ENCODE data around the gene DCAF12.
"Not testable (repeated sequence)": the region's sequence is repeated elsewhere in the genome, so short reads cannot be mapped to it uniquely, and the experiment has no call there.

Gene DCAF12

DNA sequence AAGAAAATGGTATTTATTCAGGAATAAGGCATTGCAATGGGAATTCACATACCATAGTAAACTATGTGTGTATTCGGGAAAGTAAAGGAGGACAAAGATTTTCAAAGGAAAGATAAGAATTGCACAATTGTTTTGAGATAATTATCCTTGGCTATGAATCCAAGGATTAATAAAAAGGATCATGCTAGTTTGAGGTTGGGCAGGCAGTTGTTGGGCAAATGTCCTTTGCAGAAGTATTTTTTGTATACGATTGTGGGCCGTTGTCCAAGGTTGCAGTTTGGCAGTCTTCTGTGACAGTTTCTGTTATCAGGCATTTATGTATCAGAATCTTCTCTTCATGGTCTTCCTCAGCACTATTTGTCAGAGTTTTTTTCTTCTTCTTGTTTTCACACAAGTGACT, 67.2 kb downstream of the DCAF12 start:
- no peak for DNase-seq

GRCh38 chr9:34049630-34050384, 76.7 kb downstream of the DCAF12 start:
- no peak for DNase-seq

DNA sequence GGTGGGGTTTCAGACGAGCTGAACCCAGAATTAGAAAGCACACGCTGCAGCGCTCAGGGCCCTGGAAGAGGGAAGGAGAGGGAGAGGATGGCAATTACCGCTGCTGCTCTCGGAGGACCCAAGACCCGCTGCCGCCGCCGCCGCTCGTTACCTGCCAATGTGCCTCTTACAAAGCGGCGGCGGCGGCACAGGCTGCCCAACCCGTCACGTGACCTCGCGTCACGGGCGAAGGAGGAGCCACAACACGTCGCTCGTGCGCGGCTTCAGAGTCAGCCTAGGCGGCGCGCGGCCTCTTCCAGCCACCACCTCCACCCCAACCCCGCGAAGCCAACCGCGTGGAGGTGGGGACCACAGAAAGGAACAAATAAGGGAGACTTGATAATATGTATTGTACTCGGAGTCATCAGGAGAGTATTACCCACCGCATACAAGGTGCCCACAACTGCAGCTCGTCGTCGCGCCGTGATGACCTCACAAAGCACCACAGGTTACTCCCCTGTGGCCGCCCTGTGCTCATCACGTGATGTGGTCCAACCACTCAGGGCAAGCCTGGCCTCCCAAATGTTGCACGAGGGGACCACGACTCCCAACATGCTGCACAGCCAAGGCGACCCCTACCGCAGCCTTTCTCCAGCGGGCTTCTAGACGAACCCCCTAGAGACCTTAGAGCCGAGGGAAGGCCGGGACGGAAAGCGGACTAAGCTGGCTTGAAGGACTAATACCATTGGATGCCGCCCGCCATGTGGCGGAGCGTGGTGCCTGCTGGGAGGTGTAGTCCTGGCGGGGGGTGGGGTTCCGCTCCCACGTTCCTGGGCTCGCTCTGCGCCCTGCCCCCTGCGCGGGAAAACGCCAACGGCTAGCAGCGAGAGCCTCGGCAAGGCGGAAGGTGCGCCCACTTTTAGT, 77.5 kb downstream of the DCAF12 start, which contains the start of gene UBAP2:
TSS of gene UBAP2 (minus strand) at position 161 of the 903 bp plus-strand sequence. CDS start 31,739 bp downstream, outside the sequence.
- peak; percentile 95 for DNase-seq

DNA sequence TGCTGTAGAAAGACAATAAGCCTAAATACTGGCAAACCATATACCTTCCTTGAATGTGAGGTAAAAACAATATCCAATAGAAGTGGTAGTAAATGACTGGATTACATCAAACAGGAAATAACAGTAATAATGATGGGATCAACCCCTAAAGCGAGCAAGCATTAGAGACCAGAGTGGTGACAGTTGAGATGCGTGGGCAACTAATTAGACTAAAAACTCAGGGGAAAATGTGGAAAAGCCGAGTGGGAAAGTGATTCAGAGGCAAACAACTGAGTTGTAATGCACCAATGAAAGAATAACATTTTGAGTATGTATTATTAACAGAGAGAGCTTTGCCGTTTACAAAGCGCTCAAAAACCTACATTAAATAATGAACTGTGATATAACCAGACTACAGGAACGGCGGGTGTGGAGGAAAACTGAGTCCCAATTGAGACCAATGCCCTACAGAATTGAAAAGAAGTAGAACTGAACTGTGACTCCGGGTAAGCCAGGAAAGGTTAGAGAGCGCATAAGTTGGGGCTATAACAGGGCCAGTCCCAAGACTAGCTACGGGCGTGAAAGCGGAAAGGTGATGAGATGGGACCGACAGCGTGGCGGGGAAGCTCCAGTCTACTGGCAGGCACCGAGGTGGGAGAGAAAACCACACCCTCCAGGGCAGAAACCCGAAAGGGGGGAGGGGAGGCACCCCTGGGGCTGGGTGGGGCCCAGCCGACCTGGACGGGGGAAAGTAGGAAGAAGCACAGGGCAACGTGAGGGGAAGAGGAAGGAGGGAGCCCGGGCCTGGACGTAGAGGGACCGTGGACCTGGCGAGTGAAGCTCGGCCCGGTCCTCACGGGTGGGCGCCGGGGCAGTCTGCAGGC, 78.4 kb downstream of the DCAF12 start:
- no peak for DNase-seq

GRCh38 chr9:34046784-34047379, 79.6 kb downstream of the DCAF12 start:
- DNase-seq: no peak

GRCh38 chr9:34045903-34046302, 80.6 kb downstream of the DCAF12 start:
- no peak for DNase-seq

DNA sequence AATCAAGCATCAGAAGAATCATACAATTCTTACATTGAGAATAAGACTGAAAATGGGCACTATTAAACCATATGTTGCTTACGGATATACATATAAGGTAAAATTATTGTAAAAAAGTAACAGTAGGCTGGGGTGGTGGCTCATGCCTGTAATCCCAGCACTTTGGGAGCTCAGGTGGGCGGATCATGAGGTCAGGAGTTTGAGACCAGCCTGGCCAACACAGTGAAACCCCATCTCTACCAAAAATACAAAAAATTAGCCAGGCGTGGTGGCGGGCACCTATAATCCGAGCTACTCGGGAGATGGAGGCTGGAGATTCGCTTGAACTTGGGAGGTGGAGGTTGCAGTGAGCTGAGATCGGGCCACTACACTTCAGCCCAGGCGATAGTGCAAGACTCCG, 84.4 kb downstream of the DCAF12 start:
- DNase-seq: not testable (repeated sequence)

GRCh38 chr9:34038851-34039250, 87.6 kb downstream of the DCAF12 start:
- not testable (repeated sequence) for DNase-seq

- no peak for DNase-seq
These were observed 88.9 kb downstream of the DCAF12 start for GRCh38 chr9:34037626-34038025.

DNA sequence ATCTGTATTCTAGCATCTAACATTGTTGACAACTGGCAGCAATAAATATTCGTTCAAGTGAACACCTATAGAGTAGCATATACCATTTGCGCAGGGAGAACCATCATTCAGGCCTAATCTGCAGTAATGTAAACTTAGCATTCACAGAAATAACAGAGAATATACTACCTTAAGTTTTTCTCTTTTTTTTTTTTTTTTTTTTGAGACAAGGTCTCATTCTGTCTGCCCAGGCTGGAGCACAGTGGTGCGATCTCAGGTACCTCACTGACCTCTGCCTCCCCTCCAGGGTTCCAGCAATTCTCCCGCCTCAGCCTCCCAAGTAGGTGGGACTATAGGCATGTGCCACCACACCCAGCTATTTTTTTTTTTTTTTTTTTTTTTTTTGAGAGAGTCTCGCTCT, 89.9 kb downstream of the DCAF12 start:
- no peak for DNase-seq
